ENCODE results near the gene FAP. TPM values are rescaled to one million over a fixed set of nuclear protein-coding genes. Genes with fewer than 3 reads are reported as not detected.
A peak's percentile ranks its signal among the peaks of the same experiment; 100 is the strongest.

FAP gene
- total RNA-seq, 1 donor from 2014 or later = 0.71 TPM

GRCh38 chr2:162253435-162253834 is 10.2 kb upstream of the FAP start:
- Histone ChIP-seq H3K4me1 (no peaks in the 10 kb centered on the region), H3K36me3 (no peaks in the 10 kb centered on the region), H3K27ac (replicated peaks) (no peak overlapping the region), H3K4me3 (no peak overlapping the region), H3K9me3 (replicated peaks) (peaks cover 8% of the 10 kb centered on the region), H3K27me3 (ENCODE audit: low read depth) (no peaks in the 10 kb centered on the region)
- no peak for DNase-seq
- intact Hi-C loops (cut with micrococcal nuclease) = no loop called here
- no peak for TF ChIP-seq CTCF (IDR thresholded peaks at IDR 0.05; ENCODE audit: borderline replicate concordance)

GRCh38 chr2:162252153-162252552 is 8.9 kb upstream of the FAP start:
- Histone ChIP-seq H3K27me3 (ENCODE audit: low read depth) (no peaks in the 10 kb centered on the region), H3K4me1 (no peaks in the 10 kb centered on the region), H3K4me3 (no peak overlapping the region), H3K36me3 (no peaks in the 10 kb centered on the region), H3K27ac (replicated peaks) (no peak overlapping the region), H3K9me3 (replicated peaks) (peaks cover 8% of the 10 kb centered on the region)
- intact Hi-C loops (cut with micrococcal nuclease) = no loop called here
- DNase-seq = no peak
- TF ChIP-seq CTCF (IDR thresholded peaks at IDR 0.05; ENCODE audit: borderline replicate concordance) = no peak

GRCh38 chr2:162245781-162246180 is 2.5 kb upstream of the FAP start:
- Histone ChIP-seq H3K4me3 (no peak overlapping the region), H3K27ac (replicated peaks) (no peak overlapping the region), H3K4me1 (peaks cover 27% of the 10 kb centered on the region), H3K36me3 (no peaks in the 10 kb centered on the region), H3K9me3 (replicated peaks) (peaks cover 8% of the 10 kb centered on the region), H3K27me3 (ENCODE audit: low read depth) (no peaks in the 10 kb centered on the region)
- TF ChIP-seq CTCF (IDR thresholded peaks at IDR 0.05; ENCODE audit: borderline replicate concordance) = no peak
- intact Hi-C loops (cut with micrococcal nuclease) = no loop called here
- no peak for DNase-seq

- DNase-seq = no peak
- TF ChIP-seq CTCF (IDR thresholded peaks at IDR 0.05; ENCODE audit: borderline replicate concordance) = no peak
- Histone ChIP-seq H3K4me1 (peaks cover 27% of the 10 kb centered on the region), H3K4me3 (no peak overlapping the region), H3K9me3 (replicated peaks) (peaks cover 2% of the 10 kb centered on the region), H3K27ac (replicated peaks) (peak overlapping the region; percentile 67), H3K36me3 (no peaks in the 10 kb centered on the region), H3K27me3 (ENCODE audit: low read depth) (no peaks in the 10 kb centered on the region)
- intact Hi-C loops (cut with micrococcal nuclease) = no loop called here
Measured at GRCh38 chr2:162245061-162245460, 1.8 kb upstream of the FAP start.

GRCh38 chr2:162244541-162245031 is 1.3 kb upstream of the FAP start:
- intact Hi-C loops (cut with micrococcal nuclease) = no loop called here
- DNase-seq = no peak
- Histone ChIP-seq H3K9me3 (replicated peaks) (no peaks in the 10 kb centered on the region), H3K27me3 (ENCODE audit: low read depth) (no peaks in the 10 kb centered on the region), H3K4me3 (no peak overlapping the region), H3K4me1 (peaks cover 27% of the 10 kb centered on the region), H3K36me3 (no peaks in the 10 kb centered on the region), H3K27ac (replicated peaks) (peak overlapping the region; percentile 67)
- no peak for TF ChIP-seq CTCF (IDR thresholded peaks at IDR 0.05; ENCODE audit: borderline replicate concordance)

All from left ventricle myocardium inferior (tissue), 1 donor.